Heart left ventricle (tissue), 13 donors: ENCODE results near the gene TM2D1.

Experiments
- POLR2A ChIP-seq, 2 donors: fragments of 450-650 bp; IDR thresholded peaks; one replicate each; pipeline ENCODE4 v1.6.1; 2017; ENCODE audit warnings: antibody characterized with exemption in 2 of 2, mild to moderate bottlenecking in 2 of 2, moderate library complexity in 2 of 2
- TF ChIP-seq, protein P1 (sequence below), 12 donors: fragments of 200-600 bp; sonication (generic) in 4 of 12; IDR thresholded peaks; one replicate each; pipeline versions ENCODE4 v1.5.0 to v1.8.0; 2018 to 2022; ENCODE audit warnings: antibody characterized with exemption in 12 of 12, mild to moderate bottlenecking in 5 of 12
- donor health status: ischemic (EF 13 %, LVEDD 7.1; RV severe dilation, severe dysfunction).
- donor health status: DM: no; HTN: yes; CAD: no.
- donor health status: DM: no; HTN: no; CAD: no.
- donor health status: ischemic (EF 25% LVEDD 6.9; RV normal size, moderate dysfunction).
- donor health status: ischemic (EF 25% LVEDD 5.7; RV mildly dilated, moderate dysfunction).
- donor health status: ischemic (EF 35%, LVEDD 5.7; RV mildly dilated, moderate dysfunction).
- donor health status: nonischemic (EF 11% LVEDD 7.7; RV severe dilation, severe dysfunction).
- donor health status: DM: yes; HTN: yes; CAD: no.
- donor health status: PGD.
- donor health status: ischemic (EF 29% LVEDD 5.4; RV normal size, mild dysfunction).
- donor health status: nonischemic (EF 23%, LVEDD 6.1; RV moderate dilation, normal function).

DNA sequence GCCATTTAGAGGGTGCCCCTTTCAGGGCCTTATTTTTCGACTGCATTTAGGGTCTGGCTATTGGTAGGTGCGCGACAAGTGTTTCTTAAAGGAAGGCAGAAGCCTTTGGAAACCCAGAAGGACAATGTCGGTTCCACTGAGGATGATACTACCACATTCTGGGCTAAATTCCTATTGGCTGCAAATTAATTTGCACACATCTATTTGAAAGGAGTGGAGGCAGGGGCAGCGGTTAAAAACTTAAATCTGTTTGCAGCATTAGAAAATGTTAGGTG is 18.4 kb upstream of the TM2D1 start:
- TF ChIP-seq POLR2A (IDR thresholded peaks at IDR 0.05), result no peak
- TF ChIP-seq, protein P1, sequence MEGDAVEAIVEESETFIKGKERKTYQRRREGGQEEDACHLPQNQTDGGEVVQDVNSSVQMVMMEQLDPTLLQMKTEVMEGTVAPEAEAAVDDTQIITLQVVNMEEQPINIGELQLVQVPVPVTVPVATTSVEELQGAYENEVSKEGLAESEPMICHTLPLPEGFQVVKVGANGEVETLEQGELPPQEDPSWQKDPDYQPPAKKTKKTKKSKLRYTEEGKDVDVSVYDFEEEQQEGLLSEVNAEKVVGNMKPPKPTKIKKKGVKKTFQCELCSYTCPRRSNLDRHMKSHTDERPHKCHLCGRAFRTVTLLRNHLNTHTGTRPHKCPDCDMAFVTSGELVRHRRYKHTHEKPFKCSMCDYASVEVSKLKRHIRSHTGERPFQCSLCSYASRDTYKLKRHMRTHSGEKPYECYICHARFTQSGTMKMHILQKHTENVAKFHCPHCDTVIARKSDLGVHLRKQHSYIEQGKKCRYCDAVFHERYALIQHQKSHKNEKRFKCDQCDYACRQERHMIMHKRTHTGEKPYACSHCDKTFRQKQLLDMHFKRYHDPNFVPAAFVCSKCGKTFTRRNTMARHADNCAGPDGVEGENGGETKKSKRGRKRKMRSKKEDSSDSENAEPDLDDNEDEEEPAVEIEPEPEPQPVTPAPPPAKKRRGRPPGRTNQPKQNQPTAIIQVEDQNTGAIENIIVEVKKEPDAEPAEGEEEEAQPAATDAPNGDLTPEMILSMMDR (IDR thresholded peaks at IDR 0.05), result no peak
